Mammary epithelial cell (primary cell): ENCODE results near the gene ADSS1.

Experiments used
- CTCF ChIP-seq, 2 donors: IDR thresholded peaks in 1 of 2; conservative IDR thresholded peaks in 1 of 2; 2 replicates each; pipeline ENCODE4 v1.5.1; 2011 to 2012; ENCODE audit warnings: inconsistent platforms in 2 of 2, low read length in 2 of 2, mild to moderate bottlenecking in 2 of 2, control low read depth in 1 of 2, low read depth in 1 of 2; ENCODE audit not compliant: insufficient read depth in 1 of 2; ENCODE audit errors: extremely low read depth in 1 of 2
- EZH2 ChIP-seq: IDR thresholded peaks from 2 replicates; pipeline ENCODE4 v1.6.1; 2012; ENCODE audit warnings: low read length, inconsistent platforms, borderline replicate concordance

- peak in 1 of 2 donors; percentile 1 for TF ChIP-seq CTCF (conservative IDR thresholded peaks at IDR 0.05 in 1 of 2, IDR thresholded peaks at IDR 0.05 in 1 of 2; ENCODE audit: extremely low read depth in 1 of 2, insufficient read depth in 1 of 2, low read depth in 1 of 2, low read length in 2 of 2)
- no peak for TF ChIP-seq EZH2
Observed at GRCh38 chr14:104702673-104703072, 21.4 kb upstream of the ADSS1 start.
